Activated T-cell treated with anti-CD3 and anti-CD28 coated beads for 24 hours (primary cell): Measurements from ENCODE around the gene RPL28.

ENCODE experiments used
- DNase-seq: peaks from one replicate; pipeline ENCODE4 v3.0.0-alpha.2; 2020; ENCODE audit warnings: low read depth

RPL28 gene

DNA sequence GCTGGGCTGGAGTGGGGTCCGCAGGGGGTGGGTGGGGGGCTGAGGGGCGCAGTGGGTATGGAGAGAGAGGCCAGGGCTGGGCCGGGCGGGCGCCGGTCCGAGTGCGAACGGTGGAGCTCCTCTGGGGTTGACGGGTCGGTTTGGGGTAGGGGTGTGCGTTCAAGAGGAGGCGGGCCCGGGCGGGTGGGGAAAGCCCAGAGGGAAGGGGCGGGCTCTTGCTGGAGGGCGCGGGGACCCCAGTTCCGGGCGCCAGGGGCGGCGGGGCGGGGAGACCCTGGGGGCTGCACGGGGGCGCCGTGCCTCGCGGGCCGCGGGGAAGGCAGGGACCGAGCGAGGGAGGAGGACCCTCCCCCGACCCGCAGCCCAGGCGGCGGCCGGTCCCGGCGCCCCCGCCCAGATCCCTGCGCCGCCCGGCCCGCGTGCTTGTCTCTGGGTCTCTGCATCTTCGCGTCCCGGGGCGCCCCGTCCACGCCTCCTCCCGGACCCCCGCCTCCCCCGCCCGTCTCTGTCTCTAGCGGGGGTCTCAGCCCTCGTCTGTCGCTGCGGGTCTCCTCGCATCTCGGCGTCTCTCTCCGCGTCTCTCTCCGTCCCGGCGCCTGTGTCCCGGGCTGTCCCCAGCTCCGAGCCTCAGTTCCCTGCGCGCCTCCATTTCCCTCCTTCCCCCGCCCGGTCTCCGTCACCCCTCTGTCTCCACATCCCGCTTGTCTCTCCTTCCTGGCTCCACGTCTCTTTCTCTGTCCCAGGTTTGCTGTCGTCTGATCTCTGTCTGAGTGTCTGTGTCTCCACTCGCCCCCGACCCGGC lies 65.6 kb downstream of the RPL28 start:
- DNase-seq, result no peak

DNA sequence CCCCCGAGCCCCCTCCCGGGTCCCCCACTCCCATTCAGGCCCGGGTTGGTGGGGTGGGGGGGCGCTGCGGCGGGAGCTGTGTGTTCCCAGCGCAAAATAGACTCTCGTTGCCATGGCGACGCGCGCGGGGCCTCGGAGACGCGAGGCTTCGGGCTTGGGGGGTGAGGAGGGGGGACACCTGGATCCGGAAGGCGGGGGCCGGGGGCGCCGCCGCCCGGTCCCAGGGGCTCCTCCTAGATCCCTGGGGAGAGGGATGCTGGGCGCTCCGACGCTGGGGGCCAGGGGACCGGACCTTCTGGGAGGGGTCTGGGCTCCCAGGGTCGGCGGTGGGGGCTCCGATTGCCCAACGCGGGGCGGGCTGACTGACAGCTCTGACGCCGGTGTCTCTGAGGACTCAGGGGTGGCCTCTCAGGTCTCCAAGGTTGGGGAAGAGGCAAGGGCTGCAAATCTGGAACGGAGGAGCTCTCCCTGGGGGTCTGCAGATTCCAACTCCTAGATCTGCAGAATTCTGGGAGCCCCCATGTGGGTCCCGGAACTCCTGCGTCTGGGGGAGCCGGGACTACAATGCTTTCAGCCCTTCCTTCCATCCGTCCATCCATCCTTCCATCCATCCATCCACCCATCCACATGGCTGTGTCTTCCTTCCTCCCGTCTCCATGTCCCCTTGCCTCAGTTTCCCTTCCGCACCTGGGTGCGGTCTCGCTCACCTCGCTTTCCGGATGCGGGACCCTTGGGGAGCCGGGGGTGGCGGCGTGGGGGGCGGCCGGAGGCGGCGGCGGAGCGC lies 66.4 kb downstream of the RPL28 start:
- no peak for DNase-seq
